M059J (cell line): ENCODE results near the gene SLC5A12. TPM values are rescaled to one million over a fixed set of nuclear protein-coding genes. Genes with fewer than 3 reads are reported as not detected.

Experiments
- DNase-seq: peaks from one replicate; pipeline ENCODE4 v3.0.0-alpha.2; 2012; ENCODE audit warnings: low read depth
- total RNA-seq: library from RNA; depleted of rRNA; stranded (reverse); fragments of >200 nt; shearing (Covaris generic); gene quantifications from 2 replicates; pipeline ENCODE4 v1.2.3, GENCODE V29; 2014; rRNA removed

Gene SLC5A12
- total RNA-seq = 0.47 TPM in 1 of 2 replicates, not detected in the other

GRCh38 chr11:26721948-26722475 is at the start of gene SLC5A12:
Gene SLC5A12, minus strand, starts transcription at chr11:26722060. Its CDS starts 346 bp downstream, at chr11:26721714.
- DNase-seq = no peak

- DNase-seq = no peak
Observed at GRCh38 chr11:26769027-26769426, 47.2 kb upstream of the SLC5A12 start.

GRCh38 chr11:26767060-26767459 is 45.2 kb upstream of the SLC5A12 start:
- DNase-seq = no peak

GRCh38 chr11:26765323-26765722 is 43.5 kb upstream of the SLC5A12 start:
- DNase-seq = no peak

- DNase-seq = no peak
Observed at GRCh38 chr11:26764825-26765224, 43.0 kb upstream of the SLC5A12 start.

- DNase-seq = no peak
Observed at GRCh38 chr11:26764315-26764714, 42.5 kb upstream of the SLC5A12 start.

GRCh38 chr11:26762089-26762488 is 40.2 kb upstream of the SLC5A12 start:
- no peak for DNase-seq

GRCh38 chr11:26761361-26761809 is 39.5 kb upstream of the SLC5A12 start:
- DNase-seq = no peak

GRCh38 chr11:26757995-26758394 is 36.1 kb upstream of the SLC5A12 start:
- DNase-seq = no peak

- no peak for DNase-seq
Observed at GRCh38 chr11:26755762-26756161, 33.9 kb upstream of the SLC5A12 start.

GRCh38 chr11:26753723-26754504 is 32.1 kb upstream of the SLC5A12 start:
- peak; percentile 41 for DNase-seq

GRCh38 chr11:26749927-26750326 is 28.1 kb upstream of the SLC5A12 start:
- DNase-seq = no peak

GRCh38 chr11:26743622-26744021 is 21.8 kb upstream of the SLC5A12 start:
- no peak for DNase-seq

- DNase-seq = no peak
Observed at GRCh38 chr11:26742966-26743365, 21.1 kb upstream of the SLC5A12 start.

GRCh38 chr11:26741036-26741435 is 19.2 kb upstream of the SLC5A12 start:
- no peak for DNase-seq

GRCh38 chr11:26739366-26740073 is 17.7 kb upstream of the SLC5A12 start:
- no peak for DNase-seq

- DNase-seq = no peak
Observed at GRCh38 chr11:26734691-26735090, 12.8 kb upstream of the SLC5A12 start.

GRCh38 chr11:26731084-26731456 is 9.2 kb upstream of the SLC5A12 start:
- DNase-seq = no peak

GRCh38 chr11:26730414-26731083 is 8.7 kb upstream of the SLC5A12 start:
- peak; percentile 1 for DNase-seq

- DNase-seq = no peak
Observed at GRCh38 chr11:26729284-26729683, 7.4 kb upstream of the SLC5A12 start.

GRCh38 chr11:26726960-26727359 is 5.1 kb upstream of the SLC5A12 start:
- DNase-seq = no peak

- DNase-seq = no peak
Observed at GRCh38 chr11:26719998-26720397, 1.9 kb downstream of the SLC5A12 start.
